ENCODE results near the gene WDFY2.
"Not testable (repeated sequence)": the region's sequence is repeated elsewhere in the genome, so short reads cannot be mapped to it uniquely, and the experiment has no call there.

WDFY2 gene

DNA sequence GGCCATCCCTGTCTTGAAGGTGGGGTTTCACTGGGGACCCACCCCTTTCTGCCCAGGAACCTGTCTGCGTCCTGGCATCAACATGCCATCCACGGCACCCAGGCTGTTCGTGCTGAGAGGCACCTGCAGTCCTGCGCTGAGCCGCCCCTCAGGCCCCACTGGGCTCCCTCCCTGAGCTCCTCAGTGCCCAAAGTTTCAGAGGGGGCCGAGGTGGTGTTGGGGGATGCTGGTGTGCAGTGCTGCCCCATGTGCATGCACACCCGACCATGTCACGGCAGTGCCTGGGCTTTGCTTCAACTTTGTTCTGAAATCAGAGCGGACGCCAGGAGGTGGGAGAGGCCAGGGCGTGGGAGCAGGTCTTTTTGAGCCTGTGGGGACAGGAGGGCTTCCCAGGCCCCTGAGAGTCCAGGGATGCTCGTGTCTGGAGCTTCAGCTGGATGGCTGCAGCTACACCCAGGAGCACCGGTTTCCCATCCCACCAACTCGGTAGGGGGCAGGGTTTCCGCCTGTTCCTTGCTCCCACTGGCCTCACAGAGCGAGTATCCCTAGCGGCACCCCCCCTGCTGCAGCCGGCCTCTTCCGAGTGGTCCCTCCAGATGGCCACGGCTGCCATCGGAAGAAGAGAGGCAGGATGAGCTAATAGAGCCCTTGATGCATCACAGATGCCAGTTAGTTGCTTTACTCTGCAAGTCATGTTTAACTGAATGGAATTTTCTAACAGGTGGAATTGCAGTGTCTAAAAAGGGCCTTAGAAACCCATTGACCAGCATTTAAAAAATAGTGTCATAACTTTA lies 44.0 kb downstream of the WDFY2 start:
- DNase-seq (ENCODE audit: low spot score) = peak; percentile 89

DNA sequence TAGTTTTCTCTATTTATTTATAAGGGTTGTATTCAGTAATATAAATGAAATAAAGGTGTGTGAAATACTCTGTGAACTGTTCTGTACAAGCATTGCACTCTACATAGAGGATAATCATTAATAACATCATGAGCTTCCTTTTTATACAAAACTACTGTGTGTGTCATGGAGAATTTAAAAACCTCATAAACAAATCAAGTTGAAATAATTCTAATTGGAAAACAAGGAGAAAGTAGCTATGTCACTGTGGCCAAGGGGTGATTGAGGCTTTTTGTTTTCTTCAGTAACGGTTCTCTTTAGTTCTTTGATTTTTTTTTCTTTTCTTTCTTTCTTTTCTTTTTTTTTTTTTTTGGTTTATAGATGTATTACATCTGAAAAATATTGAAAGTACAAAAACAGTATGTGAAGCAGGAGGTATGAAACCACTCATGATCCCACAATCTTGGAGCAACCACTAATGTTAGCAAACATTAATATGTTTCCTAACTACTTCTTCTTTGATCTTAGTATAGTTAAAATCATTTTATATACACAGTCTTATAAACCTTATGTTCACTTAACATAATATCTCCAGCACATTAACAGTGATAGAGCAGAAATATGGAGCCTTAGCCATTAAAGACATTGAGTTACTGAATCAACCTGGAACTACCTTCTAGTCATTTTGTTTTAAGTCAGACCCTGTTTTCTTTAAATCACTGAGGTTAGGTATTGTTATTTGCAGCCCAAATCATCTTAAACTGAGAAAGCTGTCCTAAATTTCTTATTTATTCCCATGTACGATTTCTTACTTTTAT lies 45.4 kb downstream of the WDFY2 start:
- no peak for DNase-seq (ENCODE audit: low spot score)

DNA sequence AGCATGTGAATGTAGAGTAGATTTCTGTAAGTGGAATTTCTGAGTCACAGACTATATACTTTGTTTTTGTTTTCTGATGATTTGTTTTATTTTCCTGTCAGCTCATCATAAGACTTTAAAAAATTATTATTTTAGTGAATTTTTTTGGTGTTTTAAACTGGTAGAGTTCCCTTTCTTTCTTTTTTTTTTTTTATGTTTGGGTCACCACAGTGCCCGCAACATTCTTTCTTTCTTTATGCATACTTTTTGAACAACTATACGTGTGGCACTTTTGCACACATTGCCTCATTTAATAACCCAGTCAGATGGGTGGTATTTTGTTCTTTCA lies 46.0 kb downstream of the WDFY2 start:
- no peak for DNase-seq (ENCODE audit: low spot score)

GRCh38 chr13:51632591-51633362 lies 48.5 kb downstream of the WDFY2 start:
- no peak for DNase-seq (ENCODE audit: low spot score)

- peak; percentile 18 for DNase-seq (ENCODE audit: low spot score)
Observed at GRCh38 chr13:51635137-51635878, 51.0 kb downstream of the WDFY2 start.

DNA sequence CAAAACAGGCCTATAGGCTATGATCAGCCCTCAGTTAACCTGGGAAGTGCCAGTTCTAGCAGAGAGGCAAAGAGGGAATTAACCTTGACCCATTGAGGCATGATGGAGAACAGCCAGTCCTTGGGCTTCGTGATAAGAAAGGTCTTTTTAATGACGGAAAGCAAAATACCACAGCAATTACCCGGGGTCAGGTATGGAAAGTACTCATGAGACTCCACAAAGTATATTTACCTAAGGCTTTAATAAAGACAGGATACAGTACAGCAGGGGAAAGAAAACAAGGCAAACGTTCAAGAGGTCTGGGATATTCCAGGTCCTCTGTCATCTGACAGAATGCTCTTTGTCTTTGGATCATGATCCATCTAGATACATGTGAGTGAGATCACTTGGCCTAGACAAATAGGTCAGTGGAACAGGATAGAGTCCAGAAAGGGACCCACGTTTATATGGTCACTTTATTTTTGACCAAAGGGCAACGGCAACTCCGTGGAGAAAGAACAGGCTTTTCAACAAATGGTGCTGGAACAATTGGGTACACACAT lies 52.2 kb downstream of the WDFY2 start:
- no peak for DNase-seq (ENCODE audit: low spot score)

DNA sequence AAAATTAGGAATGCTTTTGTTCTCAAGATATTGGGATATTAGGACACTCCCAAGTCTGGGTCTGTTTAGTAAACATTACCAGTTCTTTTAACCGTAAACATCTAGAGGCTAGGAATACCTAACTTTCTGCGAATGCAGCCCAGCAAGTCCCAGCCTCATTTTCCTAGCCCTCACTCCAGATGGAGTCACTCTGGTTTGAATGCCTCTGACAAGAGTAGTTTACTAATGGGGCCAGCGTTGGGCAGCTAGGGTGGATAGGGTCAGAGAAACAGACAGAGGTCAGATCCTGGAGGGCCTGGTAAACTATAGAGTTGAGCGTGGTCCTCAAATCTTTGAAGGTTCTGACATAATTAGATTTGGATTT lies 53.6 kb downstream of the WDFY2 start:
- DNase-seq (ENCODE audit: low spot score) = peak; percentile 18

DNA sequence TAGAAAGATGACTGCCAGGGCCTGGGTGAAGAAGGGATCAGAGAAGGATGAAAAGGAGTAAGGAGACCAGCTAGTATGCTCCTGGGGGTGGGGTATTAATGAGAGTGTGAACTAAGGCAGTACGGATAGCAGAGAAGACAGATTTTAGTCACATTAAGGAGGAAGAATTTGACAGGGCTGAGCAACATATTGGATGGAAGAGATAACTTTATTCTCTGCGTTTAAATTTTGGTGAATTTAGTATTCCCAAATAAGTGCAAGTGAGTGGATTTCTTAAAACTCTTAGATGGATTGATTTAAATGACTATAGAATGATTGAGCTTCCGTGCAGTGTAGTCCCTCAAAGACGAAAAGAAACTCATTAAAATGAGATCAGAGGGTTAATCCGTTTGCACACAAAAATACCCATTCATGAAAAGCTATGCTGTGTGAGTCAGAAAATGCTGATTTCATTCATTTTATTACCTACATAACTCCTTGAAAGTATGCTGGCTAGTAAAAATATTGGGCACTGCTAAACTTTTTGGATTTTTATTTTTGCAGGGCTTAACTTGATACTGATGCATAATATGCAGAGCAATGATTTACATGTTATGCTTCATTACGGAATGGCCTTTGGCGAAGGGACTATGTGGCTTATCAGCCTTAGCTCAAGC lies 54.1 kb downstream of the WDFY2 start:
- no peak for DNase-seq (ENCODE audit: low spot score)

DNA sequence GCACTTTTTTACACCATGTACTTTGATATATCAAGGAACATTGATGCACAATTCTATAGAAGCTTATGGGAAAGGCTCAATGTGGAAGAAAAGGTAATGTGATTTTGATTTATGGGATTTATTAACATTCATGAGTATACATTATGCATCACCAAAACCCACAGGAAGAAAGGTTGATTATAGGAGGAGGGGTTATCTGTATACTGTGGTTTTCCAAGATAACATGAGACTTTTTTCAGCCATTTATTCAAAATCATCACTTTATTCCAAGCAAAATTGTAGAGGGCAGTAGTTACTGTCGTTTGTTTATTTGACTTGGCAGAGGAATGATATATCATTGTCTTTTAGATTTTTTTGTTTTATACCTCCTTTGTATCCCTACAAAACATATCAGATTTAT lies 54.9 kb downstream of the WDFY2 start:
- DNase-seq (ENCODE audit: low spot score) = no peak

GRCh38 chr13:51640696-51641095 lies 56.4 kb downstream of the WDFY2 start:
- not testable (repeated sequence) for DNase-seq (ENCODE audit: low spot score)

GRCh38 chr13:51643105-51643881 lies 59.0 kb downstream of the WDFY2 start:
- no peak for DNase-seq (ENCODE audit: low spot score)

GRCh38 chr13:51643882-51644281 lies 59.6 kb downstream of the WDFY2 start:
- DNase-seq (ENCODE audit: low spot score) = no peak

- DNase-seq (ENCODE audit: low spot score) = no peak
Observed at GRCh38 chr13:51644654-51645053, 60.4 kb downstream of the WDFY2 start.

DNA sequence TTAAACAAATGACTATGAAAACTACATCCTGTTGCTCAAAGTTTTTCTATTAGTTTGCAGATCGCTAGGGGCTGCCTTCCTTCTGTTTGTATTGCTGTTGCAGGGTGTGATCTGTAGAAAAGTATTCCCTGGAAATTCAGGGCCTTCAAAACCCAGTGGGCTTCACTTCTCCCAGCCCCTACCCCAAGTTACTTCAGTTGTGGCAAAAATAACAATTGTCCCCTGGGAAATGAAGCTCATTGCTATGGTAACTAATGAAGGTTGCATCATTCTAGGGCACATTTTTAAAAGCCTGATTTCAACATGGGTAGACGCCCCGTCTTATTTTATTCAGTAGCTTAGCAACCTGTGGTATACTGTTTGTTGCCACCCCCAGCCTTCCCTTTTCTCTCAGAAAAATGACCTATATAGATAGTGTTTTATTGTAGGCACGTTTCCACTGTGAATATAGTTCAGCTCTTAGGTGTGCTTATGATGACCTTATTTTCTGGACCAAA lies 60.9 kb downstream of the WDFY2 start:
- no peak for DNase-seq (ENCODE audit: low spot score)

GRCh38 chr13:51645761-51646670 lies 61.8 kb downstream of the WDFY2 start:
- DNase-seq (ENCODE audit: low spot score) = no peak

DNA sequence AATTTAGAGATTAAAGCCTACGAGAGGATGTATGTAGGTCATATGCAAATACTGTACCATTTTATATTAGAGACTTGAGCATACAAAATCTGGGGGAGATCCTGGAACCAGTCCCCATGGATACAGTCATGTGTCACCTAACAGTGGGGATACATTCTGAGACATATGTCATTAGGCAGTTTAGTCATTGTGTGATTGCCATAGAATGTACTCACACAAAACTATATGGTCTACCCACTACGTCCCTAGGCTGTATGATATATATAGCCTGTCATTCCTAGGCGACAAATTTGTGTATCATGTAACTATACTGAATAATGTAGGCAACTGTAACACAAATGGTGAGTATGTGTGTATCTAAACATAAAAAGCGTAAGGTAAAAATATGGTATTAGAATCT lies 62.8 kb downstream of the WDFY2 start:
- DNase-seq (ENCODE audit: low spot score) = no peak

DNA sequence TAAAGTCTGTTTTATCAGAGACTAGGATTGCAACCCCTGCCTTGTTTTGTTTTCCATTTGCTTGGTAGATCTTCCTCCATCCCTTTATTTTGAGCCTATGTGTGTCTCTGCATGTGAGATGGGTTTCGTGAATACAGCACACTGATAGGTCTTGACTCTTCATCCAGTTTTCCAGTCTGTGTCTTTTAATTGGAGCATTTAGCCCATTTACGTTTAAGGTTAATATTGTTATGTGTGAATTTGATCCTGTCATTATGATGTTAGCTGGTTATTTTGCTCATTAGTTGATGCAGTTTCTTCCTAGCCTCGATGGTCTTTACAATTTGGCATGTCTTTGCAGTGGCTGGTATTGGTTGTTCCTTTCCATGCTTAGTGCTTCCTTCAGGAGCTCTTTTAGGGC lies 67.9 kb downstream of the WDFY2 start:
- not testable (repeated sequence) for DNase-seq (ENCODE audit: low spot score)

DNA sequence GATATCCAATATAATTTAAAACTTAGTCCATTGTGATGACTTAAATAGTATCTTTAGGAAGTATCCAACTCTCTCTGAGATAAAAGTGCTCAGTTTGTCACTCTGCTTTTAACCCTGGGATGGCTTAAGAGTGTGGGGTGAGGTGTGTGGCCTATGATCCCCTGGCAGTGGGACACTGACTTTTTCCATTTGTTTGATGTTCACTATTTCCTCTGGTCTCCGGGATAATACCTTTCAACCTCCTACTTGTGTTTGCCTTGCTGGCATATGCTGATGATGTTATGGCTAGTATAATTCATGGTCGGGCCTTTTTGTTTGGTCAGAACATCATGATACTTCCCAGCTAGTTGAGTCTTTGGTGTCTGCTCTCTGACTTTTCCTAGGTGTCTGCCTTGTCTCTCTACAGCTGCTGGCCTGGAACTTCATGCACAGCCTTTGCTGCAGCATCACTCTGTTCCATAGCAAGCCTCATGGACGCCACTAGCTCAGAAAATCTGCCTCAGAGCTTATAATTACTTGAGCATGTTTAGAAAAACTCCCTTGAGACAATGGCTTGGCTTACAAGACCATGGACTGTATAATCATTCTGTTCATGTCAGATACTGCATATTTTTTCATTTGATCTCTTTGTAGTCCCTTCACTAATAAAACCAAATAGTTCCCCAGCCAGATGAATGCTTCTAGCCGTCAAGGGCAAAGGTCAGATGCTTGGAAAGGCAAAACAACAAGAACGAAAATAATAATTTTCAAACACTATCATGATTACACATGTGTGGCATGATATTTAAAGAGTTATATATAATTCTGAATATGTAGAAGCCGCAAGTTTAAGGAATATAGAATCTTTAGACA lies 75.2 kb downstream of the WDFY2 start:
- no peak for DNase-seq (ENCODE audit: low spot score)
